ENCODE results near the gene DIRAS3.

DNA sequence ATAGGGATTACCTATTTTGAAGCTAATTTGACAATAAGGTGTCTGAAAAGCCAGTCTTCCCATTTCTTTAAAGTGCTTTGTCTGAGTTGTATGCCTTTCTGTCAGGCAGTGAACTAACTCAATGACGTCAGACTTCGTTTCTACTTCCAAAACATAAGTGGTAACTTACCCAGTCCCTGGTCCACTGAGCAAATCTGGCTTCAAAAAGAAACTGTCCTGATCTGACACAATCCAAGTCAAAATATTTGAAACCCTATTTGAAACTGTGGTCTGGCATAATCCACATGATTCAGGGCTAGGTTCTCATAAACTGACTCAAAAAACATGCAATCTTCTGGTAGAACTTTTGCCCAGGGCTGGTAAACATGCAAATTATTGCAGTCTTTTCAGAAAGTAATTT is 34.0 kb downstream of the DIRAS3 start:
- no peak for TF ChIP-seq POLR2A (IDR thresholded peaks at IDR 0.05)
- TF ChIP-seq, protein P1, sequence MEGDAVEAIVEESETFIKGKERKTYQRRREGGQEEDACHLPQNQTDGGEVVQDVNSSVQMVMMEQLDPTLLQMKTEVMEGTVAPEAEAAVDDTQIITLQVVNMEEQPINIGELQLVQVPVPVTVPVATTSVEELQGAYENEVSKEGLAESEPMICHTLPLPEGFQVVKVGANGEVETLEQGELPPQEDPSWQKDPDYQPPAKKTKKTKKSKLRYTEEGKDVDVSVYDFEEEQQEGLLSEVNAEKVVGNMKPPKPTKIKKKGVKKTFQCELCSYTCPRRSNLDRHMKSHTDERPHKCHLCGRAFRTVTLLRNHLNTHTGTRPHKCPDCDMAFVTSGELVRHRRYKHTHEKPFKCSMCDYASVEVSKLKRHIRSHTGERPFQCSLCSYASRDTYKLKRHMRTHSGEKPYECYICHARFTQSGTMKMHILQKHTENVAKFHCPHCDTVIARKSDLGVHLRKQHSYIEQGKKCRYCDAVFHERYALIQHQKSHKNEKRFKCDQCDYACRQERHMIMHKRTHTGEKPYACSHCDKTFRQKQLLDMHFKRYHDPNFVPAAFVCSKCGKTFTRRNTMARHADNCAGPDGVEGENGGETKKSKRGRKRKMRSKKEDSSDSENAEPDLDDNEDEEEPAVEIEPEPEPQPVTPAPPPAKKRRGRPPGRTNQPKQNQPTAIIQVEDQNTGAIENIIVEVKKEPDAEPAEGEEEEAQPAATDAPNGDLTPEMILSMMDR (IDR thresholded peaks at IDR 0.05), result no peak
